Body of pancreas (tissue), 4 donors: ENCODE data around the gene C11orf86. TPM values are rescaled to one million over a fixed set of nuclear protein-coding genes. Genes with fewer than 3 reads are reported as not detected.

ENCODE experiments used
- ATAC-seq: fragments of 150-250 bp; one replicate; pipeline ENCODE4 v1.9.1; 2016
- DNase-seq, 4 donors: peaks; one replicate each; pipeline ENCODE4 v3.0.0-alpha.2; 2019
- H3K27ac ChIP-seq, 4 donors: fragments of 200-600 bp; sonication (generic); 1 replicate in 3 of 4; 2 replicates in 1 of 4; pipeline versions ENCODE4 v1.5.1 to v1.6.1; 2016 to 2019; ENCODE audit warnings: mild to moderate bottlenecking in 1 of 4, mixed read lengths in 1 of 4, moderate library complexity in 1 of 4
- H3K27me3 ChIP-seq, 2 donors: fragments of 200-600 bp; sonication (generic); one replicate each; pipeline ENCODE4 v1.6.0; 2016; ENCODE audit warnings: mild to moderate bottlenecking in 1 of 2
- H3K36me3 ChIP-seq, 2 donors: fragments of 200-600 bp; sonication (generic); replicated peaks in 1 of 2; 2 replicates each; pipeline ENCODE4 v1.5.1; 2016; ENCODE audit warnings: low read depth in 2 of 2; ENCODE audit not compliant: insufficient read depth in 1 of 2
- H3K4me1 ChIP-seq: fragments of 200-600 bp; sonication (generic); one replicate; pipeline ENCODE4 v1.6.0; 2016
- H3K4me3 ChIP-seq, 2 donors: fragments of 200-600 bp; sonication (generic); 1 replicate in 1 of 2; 2 replicates in 1 of 2; pipeline ENCODE4 v1.5.1; 2016 to 2019
- H3K9me3 ChIP-seq, 3 donors: fragments of 200-600 bp; sonication (generic); 1 replicate in 2 of 3; 2 replicates in 1 of 3; pipeline ENCODE4 v1.5.1; 2016
- CTCF ChIP-seq, 7 experiments: fragments of 450-650 bp in 4 of 7; fragments of 200-600 bp in 3 of 7; sonication (generic) in 3 of 7; IDR thresholded peaks; one replicate each; pipeline ENCODE4 v1.5.1; 2016 to 2019; ENCODE audit warnings: antibody characterized with exemption in 7 of 7
- POLR2A ChIP-seq, 3 donors: fragments of 450-650 bp; IDR thresholded peaks; one replicate each; pipeline ENCODE4 v1.6.1; 2016; ENCODE audit warnings: antibody characterized with exemption in 3 of 3, mild to moderate bottlenecking in 2 of 3
- whole genome bisulfite sequencing, 2 donors: methylation state at CpG; one replicate each; pipeline ENCODE4 v1.1.5; 2017; 5-methylcytosine and 5-hydroxymethylcytosine counted together
- intact Hi-C: fragments of 100-400 bp; cut with DNase I; formaldehyde crosslinking; loops from one replicate; pipeline ENCODE4 v1.15.1; 2023
- total RNA-seq, 2 donors: library from RNA; depleted of rRNA; stranded (reverse); fragments of >200 nt; gene quantifications; one replicate each; pipeline ENCODE4 v1.1.0, GENCODE V29; 2016

C11orf86 gene
- total RNA-seq, 2 donors from 2014 or later = not detected

GRCh38 chr11:66996609-66997273 is 21.6 kb downstream of the C11orf86 start:
- no peak for TF ChIP-seq POLR2A (IDR thresholded peaks at IDR 0.05)
- TF ChIP-seq CTCF (IDR thresholded peaks at IDR 0.05) = no peak
- Histone ChIP-seq H3K9me3 (no peaks in the 10 kb centered on the region), H3K36me3 (no peaks in the 10 kb centered on the region), H3K27me3 (no peaks in the 10 kb centered on the region), H3K4me3 (no peak overlapping the region), H3K27ac (no peak overlapping the region), H3K4me1 (no peaks in the 10 kb centered on the region)
- no peak for DNase-seq
- 72 to 81% methylated on average over 6 to 8 of the region's 8 CpGs for WGBS, 2 donors
- intact Hi-C loops = no loop called here
- ATAC-seq = no peak

GRCh38 chr11:66999555-66999954 is 24.5 kb downstream of the C11orf86 start:
- Histone ChIP-seq H3K4me1 (peaks cover 3% of the 10 kb centered on the region), H3K36me3 (no peaks in the 10 kb centered on the region), H3K27me3 (no peaks in the 10 kb centered on the region), H3K27ac (no peak overlapping the region), H3K4me3 (no peak overlapping the region), H3K9me3 (no peaks in the 10 kb centered on the region)
- ATAC-seq (no peak), DNase-seq (no peak)
- TF ChIP-seq CTCF (IDR thresholded peaks at IDR 0.05) = no peak
- no peak for TF ChIP-seq POLR2A (IDR thresholded peaks at IDR 0.05)
- 83 to 88% methylated on average over 7 of the region's 7 CpGs for WGBS, 2 donors
- intact Hi-C loops = no loop called here

GRCh38 chr11:67001332-67001731 is 26.2 kb downstream of the C11orf86 start:
- Histone ChIP-seq H3K27me3 (no peaks in the 10 kb centered on the region), H3K4me1 (peaks cover 3% of the 10 kb centered on the region), H3K9me3 (no peaks in the 10 kb centered on the region), H3K27ac (no peak overlapping the region), H3K36me3 (no peaks in the 10 kb centered on the region), H3K4me3 (no peak overlapping the region)
- 93 to 95% methylated on average over 5 of the region's 5 CpGs for WGBS, 2 donors
- ATAC-seq (no peak), DNase-seq (no peak)
- intact Hi-C loops = no loop called here
- TF ChIP-seq POLR2A (IDR thresholded peaks at IDR 0.05) (no peak), CTCF (IDR thresholded peaks at IDR 0.05) (no peak)

GRCh38 chr11:67002297-67002913 is 27.3 kb downstream of the C11orf86 start:
- intact Hi-C loops = no loop called here
- Histone ChIP-seq H3K36me3 (no peaks in the 10 kb centered on the region), H3K4me1 (peaks cover 3% of the 10 kb centered on the region), H3K27me3 (no peaks in the 10 kb centered on the region), H3K4me3 (no peak overlapping the region), H3K27ac (peak overlapping the region in 3 of 4 donors; percentile 12 to 37 (median 27)), H3K9me3 (no peaks in the 10 kb centered on the region)
- no peak for TF ChIP-seq CTCF (IDR thresholded peaks at IDR 0.05)
- no peak for TF ChIP-seq POLR2A (IDR thresholded peaks at IDR 0.05)
- WGBS, 2 donors = 60 to 66% methylated on average over 8 of the region's 8 CpGs
- DNase-seq = no peak
- no peak for ATAC-seq
